NCI-H345 (cell line): Measurements from ENCODE around the gene SYNJ1.
"Not testable (repeated sequence)": the region's sequence is repeated elsewhere in the genome, so short reads cannot be mapped to it uniquely, and the experiment has no call there.

ENCODE experiments used
- DNase-seq: peaks from one replicate; lab custom pipeline; 2025; lab: John Stamatoyannopoulos, UW

The SYNJ1 gene

GRCh38 chr21:32733990-32734613, 6.3 kb upstream of the SYNJ1 start:
- DNase-seq: no peak

GRCh38 chr21:32733356-32733755, 5.5 kb upstream of the SYNJ1 start:
- no peak for DNase-seq

- no peak for DNase-seq
Measured at GRCh38 chr21:32732544-32732943, 4.7 kb upstream of the SYNJ1 start.

DNA sequence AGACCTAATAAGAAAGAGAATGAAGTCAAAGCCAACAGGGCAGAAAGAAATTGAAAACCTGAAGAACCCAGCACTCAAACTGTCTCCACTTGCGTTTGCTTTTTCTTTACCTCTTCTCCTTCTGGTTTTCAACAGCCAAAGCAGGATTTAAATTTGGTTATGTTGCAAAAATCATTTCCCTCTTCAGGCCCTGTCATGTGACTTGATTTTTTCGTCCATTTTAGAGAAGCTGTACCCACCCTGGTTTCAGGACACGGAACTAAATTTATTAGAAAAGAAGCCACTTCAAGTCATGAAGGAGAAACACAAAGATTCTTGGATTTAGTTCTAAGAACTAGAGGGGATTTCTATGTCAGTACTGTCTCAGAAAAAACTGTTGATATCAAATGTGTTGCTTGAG, 1.0 kb upstream of the SYNJ1 start:
- DNase-seq: no peak

GRCh38 chr21:32728456-32728839, 635 bp upstream of the SYNJ1 start:
- peak; percentile 64 for DNase-seq

- no peak for DNase-seq
Measured at GRCh38 chr21:32726839-32727686, 750 bp downstream of the SYNJ1 start.

DNA sequence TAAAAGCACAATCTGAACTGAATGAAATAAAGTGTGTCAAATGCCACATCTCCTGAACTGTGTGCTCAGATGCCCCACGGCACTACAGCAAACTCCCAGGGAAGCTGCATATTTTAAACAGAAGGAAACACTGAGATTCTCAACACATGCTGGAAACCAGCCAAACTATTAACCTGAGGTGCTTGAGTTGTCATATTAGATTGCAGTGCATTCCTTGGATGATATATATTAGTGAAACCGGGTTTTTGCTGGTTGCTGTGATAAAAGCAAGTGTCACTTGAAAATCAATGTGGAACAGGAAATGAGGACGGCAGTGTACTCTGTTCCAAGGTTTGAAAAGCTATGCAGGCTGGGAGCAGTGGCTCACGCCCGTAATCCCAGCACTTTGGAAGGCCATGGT, 8.7 kb downstream of the SYNJ1 start:
- DNase-seq: no peak

GRCh38 chr21:32717851-32718316, 9.9 kb downstream of the SYNJ1 start:
- no peak for DNase-seq

GRCh38 chr21:32716486-32716885, 11.3 kb downstream of the SYNJ1 start:
- no peak for DNase-seq

DNA sequence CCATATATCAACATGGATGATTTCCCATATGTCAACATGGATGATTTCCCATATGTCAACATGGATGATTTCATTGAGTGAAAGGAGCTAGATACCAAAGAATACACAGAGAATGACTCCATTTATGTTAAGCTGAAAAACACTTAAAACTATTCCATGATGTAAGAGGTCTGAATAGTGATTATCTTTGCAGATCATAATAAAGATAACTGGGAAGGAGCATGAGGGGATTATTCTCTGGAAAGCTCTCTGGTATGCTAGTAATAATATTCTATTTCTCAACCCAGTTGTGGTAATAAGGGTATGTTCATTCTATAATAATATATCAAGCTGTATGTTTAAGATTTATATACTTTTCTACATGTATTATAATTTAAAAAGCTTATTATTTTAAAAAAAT, 14.1 kb downstream of the SYNJ1 start:
- DNase-seq: no peak

DNA sequence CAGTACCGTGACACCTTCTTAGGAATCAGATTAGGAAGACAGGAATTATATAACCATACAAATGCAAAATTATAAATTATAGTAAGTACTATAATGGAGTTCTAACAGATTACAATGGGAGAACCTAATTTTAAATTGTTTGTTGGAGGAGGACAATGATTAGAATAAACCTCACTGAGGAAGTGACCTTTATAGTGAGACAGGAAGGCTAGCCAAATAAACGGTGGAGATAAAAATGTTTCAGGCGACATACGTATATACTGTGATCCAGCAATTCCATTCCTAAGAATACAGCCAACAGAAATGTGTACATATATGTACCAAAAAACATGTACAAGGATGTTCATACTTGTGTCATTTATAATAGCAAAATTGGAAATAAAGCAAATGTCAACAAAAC, 15.2 kb downstream of the SYNJ1 start:
- no peak for DNase-seq

GRCh38 chr21:32712043-32712442, 15.8 kb downstream of the SYNJ1 start:
- DNase-seq: no peak

DNA sequence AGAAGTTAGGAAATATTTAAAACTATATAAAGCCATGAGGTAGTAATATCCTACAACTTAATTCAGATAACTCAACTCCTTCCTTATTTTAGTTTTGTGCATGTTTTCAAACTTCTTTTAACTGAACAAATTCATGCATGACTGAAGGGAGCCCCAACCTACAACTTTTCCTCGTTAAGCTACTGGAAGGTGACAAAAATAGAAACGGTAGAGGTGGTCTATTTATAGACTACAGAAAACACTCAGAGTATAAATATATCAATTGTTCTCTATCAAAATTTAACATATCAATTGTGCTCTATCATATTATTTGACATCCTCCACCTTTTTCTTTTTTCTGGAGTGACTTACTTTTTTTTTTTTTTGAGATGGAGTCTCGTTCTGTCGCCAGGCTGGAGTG, 16.8 kb downstream of the SYNJ1 start:
- no peak for DNase-seq

GRCh38 chr21:32710069-32710784, 17.6 kb downstream of the SYNJ1 start:
- DNase-seq: no peak

- DNase-seq: no peak
Measured at GRCh38 chr21:32708069-32708468, 19.7 kb downstream of the SYNJ1 start.

GRCh38 chr21:32705901-32706300, 21.9 kb downstream of the SYNJ1 start:
- DNase-seq: no peak

DNA sequence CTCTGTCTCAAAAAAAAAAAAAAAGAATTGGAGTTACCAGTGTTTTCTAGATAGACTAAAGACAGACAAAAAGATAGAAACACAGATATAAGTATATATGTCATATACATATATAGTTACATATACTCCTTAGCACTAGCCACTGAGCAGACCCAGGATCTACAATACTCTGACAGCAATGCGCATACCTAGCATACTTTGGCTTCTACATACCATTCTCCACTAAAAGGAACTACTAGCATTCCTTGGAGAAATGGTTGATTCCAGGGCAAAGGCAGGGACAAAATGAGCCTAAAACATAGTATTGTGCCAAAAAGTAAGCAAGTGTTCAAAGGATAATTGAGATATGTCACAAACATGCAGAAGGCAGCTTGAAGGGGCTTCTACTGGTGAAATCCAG, 22.7 kb downstream of the SYNJ1 start:
- DNase-seq: no peak

- DNase-seq: no peak
Measured at GRCh38 chr21:32702702-32703101, 25.1 kb downstream of the SYNJ1 start.

- DNase-seq: no peak
Measured at GRCh38 chr21:32698971-32699693, 28.7 kb downstream of the SYNJ1 start.

DNA sequence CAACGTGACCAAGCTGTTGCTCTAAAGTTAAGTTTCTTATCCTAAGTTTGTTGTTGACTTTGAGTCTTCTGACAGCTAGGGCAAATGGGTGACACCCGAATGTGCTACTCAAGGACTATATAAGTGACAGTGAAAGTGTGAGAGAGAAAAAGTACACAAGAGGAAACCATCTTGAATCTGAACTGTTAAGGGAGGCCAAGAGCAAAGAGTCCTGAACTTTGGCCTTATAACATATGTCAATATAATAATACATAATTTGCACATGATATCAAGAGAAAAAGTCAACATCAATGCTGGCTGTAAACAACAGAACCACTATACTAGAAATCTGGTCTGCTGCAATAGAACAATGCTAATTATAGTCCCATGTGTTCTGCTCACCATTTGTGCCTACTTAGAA, 29.5 kb downstream of the SYNJ1 start:
- no peak for DNase-seq

DNA sequence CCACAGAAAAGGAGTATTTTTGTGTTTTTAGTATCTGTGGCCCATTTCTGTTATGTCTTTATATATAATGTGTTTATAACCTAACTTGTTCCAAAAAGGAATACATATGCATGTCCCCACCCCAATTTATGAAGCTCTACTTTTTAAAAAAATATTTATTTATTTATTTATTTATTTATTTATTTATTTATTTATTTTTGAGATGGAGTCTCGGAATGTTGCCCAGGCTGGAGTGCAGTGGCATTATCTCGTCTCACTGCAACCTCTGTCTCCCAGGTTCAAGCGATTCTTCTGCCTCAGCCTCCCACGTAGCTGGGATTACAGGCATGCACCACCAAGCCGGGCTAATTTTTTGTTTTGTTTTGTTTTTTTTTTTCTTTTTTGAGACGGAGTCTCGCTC, 32.3 kb downstream of the SYNJ1 start:
- DNase-seq: not testable (repeated sequence)

GRCh38 chr21:32693581-32693980, 34.2 kb downstream of the SYNJ1 start:
- DNase-seq: no peak
